ENCODE results near the gene SORCS3. TPM values are rescaled to one million over a fixed set of nuclear protein-coding genes. Genes with fewer than 3 reads are reported as not detected.

Gene SORCS3
- total and polyA plus RNA-seq, 2 of the 13 experiments (the other 11 are each of a cell fraction or from before 2014, with no cell fraction given) = 0.07 TPM; not detected in 1

- TF ChIP-seq ZNF646 (CRISPR knock-in tag; IDR thresholded peaks at IDR 0.05) (no peak), ZNF383 (CRISPR knock-in tag; IDR thresholded peaks at IDR 0.05; ENCODE audit: borderline replicate concordance) (no peak), ZNF746 (CRISPR knock-in tag; IDR thresholded peaks at IDR 0.05) (no peak), RFXANK (CRISPR knock-in tag; IDR thresholded peaks at IDR 0.05) (no peak), NAIF1 (CRISPR knock-in tag; IDR thresholded peaks at IDR 0.05; ENCODE audit: borderline replicate concordance) (no peak), NKX3-1 (CRISPR knock-in tag; IDR thresholded peaks at IDR 0.05) (no peak), SRSF9 (IDR thresholded peaks at IDR 0.05; ENCODE audit: borderline replicate concordance, insufficient read depth, low read depth, low read length, poor library complexity, severe bottlenecking) (no peak), ZNF775 (CRISPR knock-in tag; IDR thresholded peaks at IDR 0.05; ENCODE audit: borderline replicate concordance) (no peak), MYNN (CRISPR knock-in tag; IDR thresholded peaks at IDR 0.05; ENCODE audit: low read depth) (no peak)
- TF ChIP-seq, protein P1, sequence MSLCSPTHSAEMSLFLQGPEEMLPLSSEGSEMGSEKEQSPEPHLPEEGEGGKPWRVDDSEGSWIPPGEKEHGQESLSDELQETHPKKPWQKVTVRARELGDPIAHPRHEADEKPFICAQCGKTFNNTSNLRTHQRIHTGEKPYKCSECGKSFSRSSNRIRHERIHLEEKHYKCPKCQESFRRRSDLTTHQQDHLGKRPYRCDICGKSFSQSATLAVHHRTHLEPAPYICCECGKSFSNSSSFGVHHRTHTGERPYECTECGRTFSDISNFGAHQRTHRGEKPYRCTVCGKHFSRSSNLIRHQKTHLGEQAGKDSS (CRISPR knock-in tag; IDR thresholded peaks at IDR 0.05; ENCODE audit: borderline replicate concordance, low read depth) = no peak
Measured at GRCh38 chr10:105075031-105075430, 433.9 kb downstream of the SORCS3 start (continued).

All from HepG2 (cell line).